Loucy (cell line): Measurements from ENCODE around the gene LINGO1.

Experiments
- EZH2phosphoT487 ChIP-seq: fragments of 200-600 bp; IDR thresholded peaks from 2 replicates; pipeline ENCODE4 v1.6.1; 2018; ENCODE audit warnings: antibody characterized with exemption, mild to moderate bottlenecking, moderate library complexity, borderline replicate concordance
- TF ChIP-seq, protein P1 (sequence below): fragments of 200-600 bp; sonication (generic); conservative IDR thresholded peaks from 2 replicates; pipeline ENCODE4 v1.5.1; 2014; ENCODE audit warnings: mild to moderate bottlenecking, antibody characterized with exemption, low read length

GRCh38 chr15:77602800-77603199, 29.9 kb downstream of the LINGO1 start:
- TF ChIP-seq, protein P1, sequence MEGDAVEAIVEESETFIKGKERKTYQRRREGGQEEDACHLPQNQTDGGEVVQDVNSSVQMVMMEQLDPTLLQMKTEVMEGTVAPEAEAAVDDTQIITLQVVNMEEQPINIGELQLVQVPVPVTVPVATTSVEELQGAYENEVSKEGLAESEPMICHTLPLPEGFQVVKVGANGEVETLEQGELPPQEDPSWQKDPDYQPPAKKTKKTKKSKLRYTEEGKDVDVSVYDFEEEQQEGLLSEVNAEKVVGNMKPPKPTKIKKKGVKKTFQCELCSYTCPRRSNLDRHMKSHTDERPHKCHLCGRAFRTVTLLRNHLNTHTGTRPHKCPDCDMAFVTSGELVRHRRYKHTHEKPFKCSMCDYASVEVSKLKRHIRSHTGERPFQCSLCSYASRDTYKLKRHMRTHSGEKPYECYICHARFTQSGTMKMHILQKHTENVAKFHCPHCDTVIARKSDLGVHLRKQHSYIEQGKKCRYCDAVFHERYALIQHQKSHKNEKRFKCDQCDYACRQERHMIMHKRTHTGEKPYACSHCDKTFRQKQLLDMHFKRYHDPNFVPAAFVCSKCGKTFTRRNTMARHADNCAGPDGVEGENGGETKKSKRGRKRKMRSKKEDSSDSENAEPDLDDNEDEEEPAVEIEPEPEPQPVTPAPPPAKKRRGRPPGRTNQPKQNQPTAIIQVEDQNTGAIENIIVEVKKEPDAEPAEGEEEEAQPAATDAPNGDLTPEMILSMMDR, result no peak
- TF ChIP-seq EZH2phosphoT487, result no peak
